Measurements from ENCODE around the gene SOD2.

GRCh38 chr6:159654483-159655098, 38.5 kb downstream of the SOD2 start:
- TF ChIP-seq CTCF (IDR thresholded peaks at IDR 0.05 in 4 of 5, conservative IDR thresholded peaks at IDR 0.05 in 1 of 5), result peak; percentile 25 to 62 (median 49)
- TF ChIP-seq POLR2A (IDR thresholded peaks at IDR 0.05), result no peak
